ENCODE data around the gene MMD2.
"Not testable (repeated sequence)": the region's sequence is repeated elsewhere in the genome, so short reads cannot be mapped to it uniquely, and the experiment has no call there.

MMD2 gene

DNA sequence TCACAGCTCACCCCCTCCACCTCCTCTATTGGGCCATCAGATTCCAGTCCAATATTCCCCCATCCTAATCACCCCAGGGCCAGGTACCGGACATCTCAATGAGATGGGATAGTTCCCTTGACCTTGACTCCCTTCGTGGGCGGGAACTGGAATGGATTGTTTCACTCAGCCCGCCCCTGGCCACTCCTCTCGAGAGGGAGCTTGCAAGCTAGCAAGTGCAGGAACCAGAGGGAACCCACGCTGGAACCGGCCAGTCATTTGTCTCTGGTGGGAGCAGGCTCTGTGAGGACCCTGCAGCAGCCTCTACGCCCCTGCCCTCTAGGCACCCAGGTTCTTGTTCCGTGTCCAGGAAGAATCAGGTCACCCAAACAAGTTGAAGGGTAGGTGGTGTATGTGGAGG is 64.5 kb downstream of the MMD2 start:
- Histone ChIP-seq H3K27ac (ENCODE audit: low read depth, low read length, severe bottlenecking) (no peak overlapping the region), H3K9me3 (ENCODE audit: control insufficient read depth, low read length) (no peaks in the 10 kb centered on the region), H3K4me1 (ENCODE audit: control insufficient read depth, insufficient read depth, low read length, poor library complexity, severe bottlenecking) (no peaks in the 10 kb centered on the region), H3K36me3 (ENCODE audit: control insufficient read depth, insufficient read depth, low read length) (no peaks in the 10 kb centered on the region), H3K4me3 (ENCODE audit: extremely low read depth, insufficient read depth, low read length, poor library complexity, severe bottlenecking) (no peak overlapping the region)
- WGBS, 2 experiments (ENCODE audit: insufficient coverage in 2 of 2), result 94 to 97% methylated on average over 8 of the region's 9 CpGs

DNA sequence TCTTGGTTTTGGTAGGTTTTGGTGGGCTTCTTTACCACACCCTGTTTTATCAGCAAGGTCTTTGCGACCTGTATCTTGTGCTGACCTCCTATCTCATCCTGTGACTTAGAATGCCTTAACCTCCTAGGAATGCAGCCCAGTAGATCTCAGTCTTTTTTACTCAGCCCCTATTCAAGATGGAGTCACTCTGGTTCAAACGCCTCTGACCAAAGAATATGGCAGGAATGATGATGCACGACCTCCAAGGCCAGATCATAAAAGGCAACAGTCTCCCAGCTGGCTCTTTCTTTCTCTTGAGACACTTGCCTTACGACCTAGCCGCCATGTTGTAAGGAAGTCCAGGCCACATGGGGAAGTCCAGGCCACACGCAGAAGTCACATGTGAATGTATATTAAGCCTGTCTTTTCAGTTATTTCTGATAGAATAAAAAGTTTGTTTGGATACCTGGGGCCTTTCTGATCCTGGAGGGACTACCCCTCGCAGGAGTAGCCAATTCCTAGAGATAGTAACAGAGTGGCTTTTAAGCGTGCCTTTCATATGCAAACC is 65.0 kb downstream of the MMD2 start:
- Histone ChIP-seq H3K9me3 (ENCODE audit: control insufficient read depth, low read length) (no peaks in the 10 kb centered on the region), H3K4me1 (ENCODE audit: control insufficient read depth, insufficient read depth, low read length, poor library complexity, severe bottlenecking) (no peaks in the 10 kb centered on the region)

DNA sequence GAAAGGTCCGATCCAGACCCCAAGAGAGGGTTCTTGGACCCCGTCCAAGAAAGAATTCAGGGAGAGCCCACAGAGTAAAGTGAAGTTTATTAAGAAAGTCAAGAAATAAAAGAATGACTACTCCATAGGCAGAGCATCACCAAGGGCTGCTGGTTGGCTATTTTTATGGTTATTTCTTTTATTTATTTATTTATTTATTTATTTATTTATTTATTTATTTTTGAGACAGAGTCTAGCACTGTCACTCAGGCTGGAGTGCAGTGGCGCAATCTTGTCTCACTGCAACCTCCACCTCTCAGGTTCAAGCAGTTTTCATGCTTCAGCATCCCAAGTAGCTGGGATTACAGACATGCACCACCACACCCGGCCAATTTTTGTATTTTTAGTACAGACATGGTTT is 65.8 kb downstream of the MMD2 start:
- not testable (repeated sequence) for H3K36me3 ChIP-seq (ENCODE audit: control insufficient read depth, insufficient read depth, low read length); H3K9me3 ChIP-seq (ENCODE audit: control insufficient read depth, low read length); H3K4me1 ChIP-seq (ENCODE audit: control insufficient read depth, insufficient read depth, low read length, poor library complexity, severe bottlenecking); H3K4me3 ChIP-seq (ENCODE audit: extremely low read depth, insufficient read depth, low read length, poor library complexity, severe bottlenecking); H3K27ac ChIP-seq (ENCODE audit: low read depth, low read length, severe bottlenecking)
- 86 to 93% methylated on average over 4 of the region's 4 CpGs for WGBS, 2 experiments (ENCODE audit: insufficient coverage in 2 of 2)

More for the DNA sequence above, 65.0 kb downstream of the MMD2 start:
- no peaks in the 10 kb centered on the region for H3K36me3 ChIP-seq (ENCODE audit: control insufficient read depth, insufficient read depth, low read length)
- H3K4me3 ChIP-seq (ENCODE audit: extremely low read depth, insufficient read depth, low read length, poor library complexity, severe bottlenecking), result no peak overlapping the region
- 78 to 93% methylated on average over 7 to 8 of the region's 8 CpGs for WGBS, 2 experiments (ENCODE audit: insufficient coverage in 2 of 2)
- no peak overlapping the region for H3K27ac ChIP-seq (ENCODE audit: low read depth, low read length, severe bottlenecking)

DNA sequence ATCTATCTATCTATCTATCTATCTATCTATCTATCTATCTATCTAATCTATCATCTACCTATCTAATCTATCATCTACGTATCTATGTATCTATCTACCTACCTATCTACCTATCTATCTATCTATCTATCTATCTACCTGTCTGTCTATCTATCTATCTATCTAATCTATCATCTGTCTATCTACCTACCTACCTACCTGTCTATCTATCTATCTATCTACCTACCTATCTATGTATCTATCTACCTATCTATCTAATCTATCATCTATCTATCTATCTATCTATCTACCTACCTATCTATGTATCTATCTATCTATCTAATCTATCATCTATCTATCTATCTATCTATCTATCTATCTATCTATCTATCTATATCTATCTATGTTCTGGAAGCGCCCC is 67.5 kb downstream of the MMD2 start:
- H3K4me1 ChIP-seq (ENCODE audit: control insufficient read depth, insufficient read depth, low read length, poor library complexity, severe bottlenecking); H3K4me3 ChIP-seq (ENCODE audit: extremely low read depth, insufficient read depth, low read length, poor library complexity, severe bottlenecking); H3K9me3 ChIP-seq (ENCODE audit: control insufficient read depth, low read length); H3K27ac ChIP-seq (ENCODE audit: low read depth, low read length, severe bottlenecking); H3K36me3 ChIP-seq (ENCODE audit: control insufficient read depth, insufficient read depth, low read length): not testable (repeated sequence)
- 84 to 88% methylated on average over 2 of the region's 2 CpGs for WGBS, 2 experiments (ENCODE audit: insufficient coverage in 2 of 2)

DNA sequence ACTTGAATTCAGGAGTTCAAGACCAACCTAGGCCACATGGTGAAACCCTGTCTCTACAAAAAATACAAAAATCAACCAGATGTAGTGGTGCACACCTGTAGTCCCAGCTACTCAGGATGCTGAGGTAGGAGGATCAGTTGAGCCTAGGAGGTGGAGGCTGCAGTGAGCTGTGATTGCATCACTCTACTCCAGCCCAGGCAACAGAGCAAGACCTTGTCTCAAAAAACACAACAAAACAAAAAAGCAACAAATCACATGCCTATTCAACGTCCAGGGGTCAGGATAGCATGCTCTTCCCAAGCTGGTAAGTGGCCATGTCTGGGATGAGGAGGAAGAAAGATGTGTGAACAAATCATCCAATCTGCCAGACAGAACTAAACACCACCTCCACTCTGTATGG is 69.3 kb downstream of the MMD2 start:
- Histone ChIP-seq H3K4me1 (ENCODE audit: control insufficient read depth, insufficient read depth, low read length, poor library complexity, severe bottlenecking) (no peaks in the 10 kb centered on the region), H3K9me3 (ENCODE audit: control insufficient read depth, low read length) (no peaks in the 10 kb centered on the region), H3K36me3 (ENCODE audit: control insufficient read depth, insufficient read depth, low read length) (no peaks in the 10 kb centered on the region), H3K27ac (ENCODE audit: low read depth, low read length, severe bottlenecking) (no peak overlapping the region), H3K4me3 (ENCODE audit: extremely low read depth, insufficient read depth, low read length, poor library complexity, severe bottlenecking) (no peak overlapping the region)
- 60% methylated on average over 1 of the region's 1 CpG; no CpG with 5 or more reads in 1 of the 2 experiments for WGBS, 2 experiments (ENCODE audit: insufficient coverage in 2 of 2)

DNA sequence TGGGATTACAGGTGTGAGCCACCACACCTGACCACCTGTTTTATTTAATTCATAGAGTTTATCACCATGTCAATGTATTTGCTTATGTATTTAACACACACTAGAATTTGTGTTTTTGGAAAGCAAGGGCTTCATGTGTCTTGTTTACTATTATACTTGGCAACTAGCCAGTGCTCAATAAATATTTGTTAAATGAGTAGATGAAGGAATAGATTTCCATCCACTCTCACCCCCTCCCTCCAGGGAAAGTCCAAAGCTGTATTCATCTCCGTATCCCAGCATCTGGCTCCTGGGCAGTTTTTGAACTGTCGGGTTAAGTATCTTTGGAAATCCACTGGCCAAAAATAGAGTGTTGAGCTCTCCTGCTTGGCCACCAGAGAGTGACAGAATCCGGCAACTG is 70.8 kb downstream of the MMD2 start:
- no peak overlapping the region for H3K27ac ChIP-seq (ENCODE audit: low read depth, low read length, severe bottlenecking)
- 89 to 95% methylated on average over 2 to 3 of the region's 3 CpGs for WGBS, 2 experiments (ENCODE audit: insufficient coverage in 2 of 2)
- no peaks in the 10 kb centered on the region for H3K9me3 ChIP-seq (ENCODE audit: control insufficient read depth, low read length)
- no peak overlapping the region for H3K4me3 ChIP-seq (ENCODE audit: extremely low read depth, insufficient read depth, low read length, poor library complexity, severe bottlenecking)
- no peaks in the 10 kb centered on the region for H3K4me1 ChIP-seq (ENCODE audit: control insufficient read depth, insufficient read depth, low read length, poor library complexity, severe bottlenecking)
- no peaks in the 10 kb centered on the region for H3K36me3 ChIP-seq (ENCODE audit: control insufficient read depth, insufficient read depth, low read length)

DNA sequence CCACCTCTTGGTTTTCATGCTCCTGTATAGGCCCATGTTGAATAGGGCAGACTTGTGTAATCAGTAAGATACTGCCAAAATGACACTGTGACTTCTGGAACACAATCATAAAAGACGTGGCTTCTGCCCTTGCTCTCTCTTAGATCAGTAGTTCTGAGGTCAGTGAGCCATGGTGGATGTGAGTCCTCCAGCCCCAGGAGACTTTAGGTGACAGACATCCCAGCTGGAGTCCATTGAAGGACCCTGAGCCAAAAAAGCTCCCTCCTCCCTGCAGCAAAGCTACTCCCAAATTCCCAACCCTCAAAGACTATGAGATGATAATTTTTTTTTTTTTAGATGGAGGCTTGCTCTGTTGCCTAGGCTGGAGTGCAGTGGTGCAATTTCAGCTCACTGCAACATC is 72.3 kb downstream of the MMD2 start:
- Histone ChIP-seq H3K4me1 (ENCODE audit: control insufficient read depth, insufficient read depth, low read length, poor library complexity, severe bottlenecking) (peaks cover 6% of the 10 kb centered on the region), H3K4me3 (ENCODE audit: extremely low read depth, insufficient read depth, low read length, poor library complexity, severe bottlenecking) (no peak overlapping the region), H3K27ac (ENCODE audit: low read depth, low read length, severe bottlenecking) (no peak overlapping the region), H3K36me3 (ENCODE audit: control insufficient read depth, insufficient read depth, low read length) (no peaks in the 10 kb centered on the region), H3K9me3 (ENCODE audit: control insufficient read depth, low read length) (no peaks in the 10 kb centered on the region)
- whole genome bisulfite sequencing, 2 experiments (ENCODE audit: insufficient coverage in 2 of 2), result 33 to 83% methylated on average over 1 of the region's 1 CpG

DNA sequence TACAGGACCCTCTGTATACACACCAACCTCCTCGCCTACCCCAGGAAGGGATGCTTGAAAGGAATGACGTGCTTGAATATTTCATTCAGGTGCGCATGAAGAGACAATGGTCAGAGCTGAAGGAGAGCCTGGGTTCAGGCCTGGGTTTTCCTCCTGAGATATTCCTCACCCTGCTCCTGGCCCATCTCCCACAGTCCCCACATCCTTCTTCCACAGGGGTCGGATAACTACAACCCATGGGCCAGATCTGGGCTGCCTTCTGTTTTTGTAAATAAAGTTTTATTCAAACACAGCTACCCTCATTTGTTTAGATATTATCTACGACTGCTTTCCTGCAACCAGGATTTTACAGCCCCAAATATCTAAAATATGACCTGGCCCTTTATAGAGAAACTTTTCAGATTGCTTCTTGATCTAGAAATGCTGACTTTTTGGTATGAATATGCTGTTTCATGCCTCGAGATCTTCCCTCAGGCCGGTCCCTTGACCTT is 73.6 kb downstream of the MMD2 start:
- Histone ChIP-seq H3K36me3 (ENCODE audit: control insufficient read depth, insufficient read depth, low read length) (no peaks in the 10 kb centered on the region), H3K9me3 (ENCODE audit: control insufficient read depth, low read length) (no peaks in the 10 kb centered on the region), H3K27ac (ENCODE audit: low read depth, low read length, severe bottlenecking) (no peak overlapping the region), H3K4me1 (ENCODE audit: control insufficient read depth, insufficient read depth, low read length, poor library complexity, severe bottlenecking) (peaks cover 9% of the 10 kb centered on the region), H3K4me3 (ENCODE audit: extremely low read depth, insufficient read depth, low read length, poor library complexity, severe bottlenecking) (no peak overlapping the region)
- 97 to 100% methylated on average over 4 to 5 of the region's 7 CpGs for WGBS, 2 experiments (ENCODE audit: insufficient coverage in 2 of 2)

DNA sequence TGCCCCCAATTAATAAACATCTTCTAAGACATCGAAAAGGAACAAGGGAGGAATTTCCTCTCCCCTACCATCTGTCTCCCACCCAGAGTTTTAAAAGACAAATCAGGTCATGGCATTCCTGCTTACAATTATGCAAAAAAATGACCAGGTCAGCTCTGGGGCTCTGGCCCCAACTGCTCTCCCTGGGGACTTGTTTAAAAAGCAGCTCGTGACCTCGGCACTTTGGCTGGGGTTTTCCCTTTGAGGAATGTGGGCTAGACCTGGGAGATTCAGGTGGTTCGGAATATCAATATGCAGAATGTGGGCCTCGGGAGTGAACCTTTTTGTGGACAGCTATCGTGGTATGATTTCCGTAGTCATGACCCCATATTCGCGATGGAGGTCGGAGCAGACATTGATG is 74.8 kb downstream of the MMD2 start:
- Histone ChIP-seq H3K9me3 (ENCODE audit: control insufficient read depth, low read length) (no peaks in the 10 kb centered on the region), H3K4me3 (ENCODE audit: extremely low read depth, insufficient read depth, low read length, poor library complexity, severe bottlenecking) (no peak overlapping the region)
- 91 to 94% methylated on average over 9 to 10 of the region's 10 CpGs for WGBS, 2 experiments (ENCODE audit: insufficient coverage in 2 of 2)

DNA sequence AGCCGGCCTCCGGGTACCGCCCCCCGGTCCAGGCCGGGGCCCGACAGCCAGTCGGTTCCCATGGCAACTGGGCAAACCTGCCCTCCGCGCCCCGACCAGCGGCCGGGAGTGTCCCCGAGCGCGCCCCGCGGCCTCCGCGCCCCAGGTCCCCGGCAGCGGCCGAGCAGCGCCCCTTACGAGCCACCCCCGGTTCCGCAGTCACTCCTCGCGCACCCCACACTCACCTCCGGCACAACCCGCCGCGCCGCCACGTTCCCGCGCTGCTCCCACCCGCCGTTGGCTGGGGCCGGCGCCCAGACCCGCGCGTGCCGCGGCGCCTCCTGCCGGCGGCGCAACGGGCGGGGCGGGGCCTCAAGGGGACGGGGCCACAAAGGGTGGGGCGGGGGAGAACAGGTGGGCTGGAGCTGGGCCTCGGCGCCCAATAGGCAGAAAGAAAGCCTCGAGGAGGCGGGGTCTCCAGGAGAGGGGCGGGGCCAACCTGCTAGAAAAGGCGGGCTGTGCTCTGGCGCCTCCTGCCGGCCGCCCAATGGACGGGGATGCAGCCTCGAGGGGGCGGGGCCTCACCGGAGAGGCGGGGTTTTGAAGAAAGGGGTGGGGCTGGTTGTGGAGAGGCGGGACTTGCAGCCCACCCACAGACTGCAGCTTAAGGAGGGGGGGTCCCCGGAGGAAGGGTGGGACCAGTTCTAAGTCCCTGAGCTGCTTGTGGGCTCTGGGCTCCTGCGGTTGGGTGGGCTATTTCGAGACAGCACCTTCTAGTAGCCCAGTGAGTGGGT is 75.4 kb downstream of the MMD2 start, which contains the start of gene RADIL:
TSS of gene RADIL (minus strand) at position 345 of the 773 bp plus-strand sequence. CDS start 5,577 bp downstream, outside the sequence.
- Histone ChIP-seq H3K4me3 (ENCODE audit: extremely low read depth, insufficient read depth, low read length, poor library complexity, severe bottlenecking) (peak within 1 kb of the TSS; percentile 64), H3K36me3 (ENCODE audit: control insufficient read depth, insufficient read depth, low read length) (no peaks in the 10 kb centered on the region), H3K9me3 (ENCODE audit: control insufficient read depth, low read length) (no peaks in the 10 kb centered on the region), H3K27ac (ENCODE audit: low read depth, low read length, severe bottlenecking) (peak within 1 kb of the TSS; percentile 95), H3K4me1 (ENCODE audit: control insufficient read depth, insufficient read depth, low read length, poor library complexity, severe bottlenecking) (peaks cover 9% of the 10 kb centered on the region)
- WGBS, 2 experiments (ENCODE audit: insufficient coverage in 2 of 2), result 1% methylated on average over 31 to 58 of the region's 72 CpGs

More for the DNA sequence above, 74.8 kb downstream of the MMD2 start:
- H3K27ac ChIP-seq (ENCODE audit: low read depth, low read length, severe bottlenecking), result no peak overlapping the region
- peaks cover 9% of the 10 kb centered on the region for H3K4me1 ChIP-seq (ENCODE audit: control insufficient read depth, insufficient read depth, low read length, poor library complexity, severe bottlenecking)
- H3K36me3 ChIP-seq (ENCODE audit: control insufficient read depth, insufficient read depth, low read length), result no peaks in the 10 kb centered on the region

DNA sequence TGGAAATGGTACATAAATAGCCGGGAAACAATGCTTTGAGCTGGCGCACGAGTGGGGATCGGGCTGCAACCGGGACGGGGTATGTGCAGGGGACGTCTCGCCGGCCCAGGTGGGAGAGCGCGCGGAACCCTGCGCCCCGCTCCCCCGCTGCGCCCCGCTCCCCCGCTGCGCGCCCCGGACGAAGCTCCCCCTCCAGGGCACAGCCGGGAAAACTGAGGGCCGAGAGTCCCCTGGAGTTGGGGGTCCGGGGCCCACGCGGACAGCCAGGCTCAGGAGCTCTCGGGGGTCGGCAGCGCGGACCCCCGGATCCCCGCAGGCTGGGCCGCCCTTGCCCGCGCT is 76.0 kb downstream of the MMD2 start:
- H3K9me3 ChIP-seq (ENCODE audit: control insufficient read depth, low read length), result no peaks in the 10 kb centered on the region
- WGBS, 2 experiments (ENCODE audit: insufficient coverage in 2 of 2), result 0% methylated on average over 9 to 15 of the region's 36 CpGs
- H3K36me3 ChIP-seq (ENCODE audit: control insufficient read depth, insufficient read depth, low read length), result no peaks in the 10 kb centered on the region
- peaks cover 9% of the 10 kb centered on the region for H3K4me1 ChIP-seq (ENCODE audit: control insufficient read depth, insufficient read depth, low read length, poor library complexity, severe bottlenecking)
- peak overlapping the region; percentile 64 for H3K4me3 ChIP-seq (ENCODE audit: extremely low read depth, insufficient read depth, low read length, poor library complexity, severe bottlenecking)
- H3K27ac ChIP-seq (ENCODE audit: low read depth, low read length, severe bottlenecking), result peak overlapping the region; percentile 95

Data from mesodermal cell (in vitro differentiated cells).